Adrenal gland (tissue), 5 donors: ENCODE results near the gene LCMT1.

ENCODE experiments used
- POLR2A ChIP-seq, 2 donors: fragments of 450-650 bp; IDR thresholded peaks; one replicate each; pipeline ENCODE4 v1.6.1; 2017; ENCODE audit warnings: antibody characterized with exemption in 2 of 2, mild to moderate bottlenecking in 2 of 2, moderate library complexity in 1 of 2
- TF ChIP-seq, protein P1 (sequence below), 6 experiments: fragments of 450-650 bp in 4 of 6; fragments of 200-600 bp in 2 of 6; sonication (generic) in 1 of 6; IDR thresholded peaks; 1 replicate in 5 of 6; 2 replicates in 1 of 6; pipeline versions ENCODE4 v1.5.1 to v1.8.0; 2016 to 2021; ENCODE audit warnings: antibody characterized with exemption in 6 of 6, mild to moderate bottlenecking in 2 of 6, moderate library complexity in 1 of 6
- donor health status: DM: no; HTN: no; CAD: no.

DNA sequence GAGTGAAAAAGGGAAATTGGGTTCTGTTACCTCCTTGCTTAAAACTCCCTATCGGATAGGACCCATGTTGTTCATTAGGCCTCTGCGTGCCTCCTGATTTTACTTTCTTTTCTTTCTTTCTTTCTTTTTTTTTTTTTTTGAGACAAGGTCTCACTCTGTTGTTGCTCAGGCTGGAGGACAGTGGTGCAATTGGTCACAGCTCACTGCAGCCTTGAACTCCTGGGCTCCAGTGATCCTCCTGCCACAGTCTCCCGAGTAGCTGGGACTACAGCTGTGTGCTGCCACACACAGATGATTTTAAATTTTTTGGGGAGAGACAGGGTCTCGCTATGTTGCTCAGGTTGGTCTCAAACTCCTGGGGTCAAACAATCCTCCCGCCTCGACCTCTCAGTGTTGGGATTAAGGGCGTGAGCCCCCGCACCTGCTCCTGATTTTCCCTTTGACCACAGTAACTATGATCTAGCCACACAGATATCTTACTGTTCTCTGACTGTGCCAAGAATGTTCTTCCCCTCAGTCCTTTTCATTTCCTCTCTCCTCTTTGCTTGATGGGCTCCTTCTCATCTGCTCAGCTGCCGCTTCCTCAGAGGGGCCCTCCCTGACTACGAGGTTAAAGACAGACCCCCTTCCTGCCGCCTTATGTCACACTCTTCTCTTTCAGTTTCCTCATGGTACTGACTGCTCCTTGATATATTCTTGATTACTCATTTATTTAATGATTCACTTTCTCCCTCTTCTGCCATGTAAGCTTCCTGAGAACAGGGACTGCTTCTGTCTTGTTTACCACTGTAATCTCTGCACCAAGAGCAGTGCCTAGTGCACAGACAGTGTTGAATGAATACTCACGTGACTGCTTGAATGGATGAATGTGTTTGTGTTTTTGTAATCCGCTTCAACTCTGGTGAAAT is 44.3 kb downstream of the LCMT1 start:
- TF ChIP-seq, protein P1, sequence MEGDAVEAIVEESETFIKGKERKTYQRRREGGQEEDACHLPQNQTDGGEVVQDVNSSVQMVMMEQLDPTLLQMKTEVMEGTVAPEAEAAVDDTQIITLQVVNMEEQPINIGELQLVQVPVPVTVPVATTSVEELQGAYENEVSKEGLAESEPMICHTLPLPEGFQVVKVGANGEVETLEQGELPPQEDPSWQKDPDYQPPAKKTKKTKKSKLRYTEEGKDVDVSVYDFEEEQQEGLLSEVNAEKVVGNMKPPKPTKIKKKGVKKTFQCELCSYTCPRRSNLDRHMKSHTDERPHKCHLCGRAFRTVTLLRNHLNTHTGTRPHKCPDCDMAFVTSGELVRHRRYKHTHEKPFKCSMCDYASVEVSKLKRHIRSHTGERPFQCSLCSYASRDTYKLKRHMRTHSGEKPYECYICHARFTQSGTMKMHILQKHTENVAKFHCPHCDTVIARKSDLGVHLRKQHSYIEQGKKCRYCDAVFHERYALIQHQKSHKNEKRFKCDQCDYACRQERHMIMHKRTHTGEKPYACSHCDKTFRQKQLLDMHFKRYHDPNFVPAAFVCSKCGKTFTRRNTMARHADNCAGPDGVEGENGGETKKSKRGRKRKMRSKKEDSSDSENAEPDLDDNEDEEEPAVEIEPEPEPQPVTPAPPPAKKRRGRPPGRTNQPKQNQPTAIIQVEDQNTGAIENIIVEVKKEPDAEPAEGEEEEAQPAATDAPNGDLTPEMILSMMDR (IDR thresholded peaks at IDR 0.05): no peak
- TF ChIP-seq POLR2A (IDR thresholded peaks at IDR 0.05): peak in 1 of 2 donors; percentile 37
